Mucosa of descending colon (tissue), 3 donors: ENCODE data around the gene DNAJC8. TPM values are rescaled to one million over a fixed set of nuclear protein-coding genes. Genes with fewer than 3 reads are reported as not detected.
A peak's percentile ranks its signal among the peaks of the same experiment; 100 is the strongest.

Source experiments
- ATAC-seq: fragments of 200-7000 bp; cut with Tn5 transposase; one replicate; pipeline ENCODE4 v1.9.1; 2020; ENCODE audit warnings: mild to moderate bottlenecking, moderate library complexity
- DNase-seq, 3 donors: peaks; one replicate each; pipeline ENCODE4 v3.0.0-alpha.2; 2020
- H3K36me3 ChIP-seq: fragments of 200-600 bp; one replicate; pipeline ENCODE4 v1.8.0; 2021; ENCODE audit warnings: low read depth, mild to moderate bottlenecking
- H3K4me1 ChIP-seq: fragments of 200-600 bp; one replicate; pipeline ENCODE4 v1.8.0; 2021; ENCODE audit warnings: low read depth, mild to moderate bottlenecking
- H3K4me3 ChIP-seq: fragments of 200-600 bp; one replicate; pipeline ENCODE4 v1.8.0; 2021; ENCODE audit warnings: mild to moderate bottlenecking
- H3K9me3 ChIP-seq: fragments of 200-600 bp; one replicate; pipeline ENCODE4 v1.8.0; 2021; ENCODE audit warnings: mild to moderate bottlenecking
- intact Hi-C, 2 donors: fragments of 100-400 bp; cut with DNase I in 1 of 2; cut with micrococcal nuclease in 1 of 2; formaldehyde crosslinking; loops; one replicate each; pipeline versions ENCODE4 v1.11.0 to v1.11.1; 2022; cut with DNase I, micrococcal nuclease
- total RNA-seq, 3 donors: library from RNA; stranded (reverse); fragmentation: NEBNext Ultra II Directional in 2 of 3; extraction: Animal tissue kit (Norgen Biotek cat#: 25700) in 2 of 3; gene quantifications; one replicate each; pipeline versions ENCODE4 v1.2.1 to v1.2.4, GENCODE V29; 2021 to 2023
- TF ChIP-seq, protein P1 (sequence below): fragments of 200-600 bp; IDR thresholded peaks from one replicate; pipeline ENCODE4 v1.8.0; 2022; ENCODE audit warnings: antibody characterized with exemption, mild to moderate bottlenecking
- donor health status: DM: no; HTN: no; CAD: no; lungs with moderate emphysema.
- donor health status: DM: no; HTN: no; CAD: no.
- donor health status: DM: no; HTN: yes; CAD: no.

DNAJC8 gene
- total RNA-seq, 3 donors from 2014 or later = 41.6 to 76.7 (median 56.7) TPM

DNA sequence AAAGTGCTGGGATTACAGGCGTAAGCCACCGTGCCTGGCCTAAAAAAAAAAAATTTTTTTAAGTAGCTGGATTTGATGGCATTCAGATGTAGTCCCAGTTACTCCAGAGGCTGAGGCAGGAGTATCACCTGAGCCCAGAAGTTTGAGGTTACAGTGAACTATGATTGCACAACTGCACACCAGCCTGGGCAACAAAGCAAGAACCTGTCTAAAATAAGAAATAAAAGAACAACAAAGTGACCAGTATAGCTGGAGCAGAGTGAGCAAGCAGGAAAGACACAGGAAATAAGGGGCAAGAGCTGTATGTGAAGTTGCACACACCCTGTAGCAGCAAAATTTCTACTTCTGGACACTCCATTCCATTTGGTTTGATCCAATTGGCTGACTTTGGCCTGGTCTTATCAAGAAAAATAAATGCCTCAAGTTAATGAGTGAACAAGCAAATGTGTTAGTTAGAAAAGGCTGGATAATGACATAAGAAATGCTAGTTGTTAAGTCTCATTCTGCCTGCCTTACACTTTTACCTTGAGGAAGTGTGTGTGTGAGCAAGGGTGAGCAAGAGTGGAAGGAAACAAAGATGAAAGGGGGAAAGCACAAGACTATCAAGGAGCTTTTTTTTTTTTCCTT, 11.0 kb upstream of the DNAJC8 start:
- H3K36me3 ChIP-seq = peaks cover 3% of the 10 kb centered on the region
- peaks cover 40% of the 10 kb centered on the region for H3K4me1 ChIP-seq
- peaks cover 2% of the 10 kb centered on the region for H3K9me3 ChIP-seq
- intact Hi-C loops = no loop called here
- ATAC-seq (peak; percentile 48), DNase-seq (peak in 1 of 3 donors; percentile 35)
- no peak overlapping the region for H3K4me3 ChIP-seq
- TF ChIP-seq, protein P1, sequence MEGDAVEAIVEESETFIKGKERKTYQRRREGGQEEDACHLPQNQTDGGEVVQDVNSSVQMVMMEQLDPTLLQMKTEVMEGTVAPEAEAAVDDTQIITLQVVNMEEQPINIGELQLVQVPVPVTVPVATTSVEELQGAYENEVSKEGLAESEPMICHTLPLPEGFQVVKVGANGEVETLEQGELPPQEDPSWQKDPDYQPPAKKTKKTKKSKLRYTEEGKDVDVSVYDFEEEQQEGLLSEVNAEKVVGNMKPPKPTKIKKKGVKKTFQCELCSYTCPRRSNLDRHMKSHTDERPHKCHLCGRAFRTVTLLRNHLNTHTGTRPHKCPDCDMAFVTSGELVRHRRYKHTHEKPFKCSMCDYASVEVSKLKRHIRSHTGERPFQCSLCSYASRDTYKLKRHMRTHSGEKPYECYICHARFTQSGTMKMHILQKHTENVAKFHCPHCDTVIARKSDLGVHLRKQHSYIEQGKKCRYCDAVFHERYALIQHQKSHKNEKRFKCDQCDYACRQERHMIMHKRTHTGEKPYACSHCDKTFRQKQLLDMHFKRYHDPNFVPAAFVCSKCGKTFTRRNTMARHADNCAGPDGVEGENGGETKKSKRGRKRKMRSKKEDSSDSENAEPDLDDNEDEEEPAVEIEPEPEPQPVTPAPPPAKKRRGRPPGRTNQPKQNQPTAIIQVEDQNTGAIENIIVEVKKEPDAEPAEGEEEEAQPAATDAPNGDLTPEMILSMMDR = no peak

GRCh38 chr1:28241638-28242241, 8.9 kb upstream of the DNAJC8 start:
- peaks cover 36% of the 10 kb centered on the region for H3K4me1 ChIP-seq
- intact Hi-C loops = no loop called here
- H3K36me3 ChIP-seq = no peaks in the 10 kb centered on the region
- TF ChIP-seq, protein P1 = no peak
- H3K9me3 ChIP-seq = no peaks in the 10 kb centered on the region
- DNase-seq = no peak
- H3K4me3 ChIP-seq = no peak overlapping the region
- ATAC-seq = no peak

- intact Hi-C loops = no loop called here
Measured at GRCh38 chr1:28240024-28240423, 7.2 kb upstream of the DNAJC8 start.

GRCh38 chr1:28239004-28239403, 6.2 kb upstream of the DNAJC8 start:
- H3K36me3 ChIP-seq = no peaks in the 10 kb centered on the region
- TF ChIP-seq, protein P1 = no peak
- no peak for ATAC-seq
- no peak for DNase-seq
- no peak overlapping the region for H3K4me3 ChIP-seq
- intact Hi-C loops = no loop called here
- H3K4me1 ChIP-seq = peaks cover 38% of the 10 kb centered on the region
- H3K9me3 ChIP-seq = no peaks in the 10 kb centered on the region

More at GRCh38 chr1:28240024-28240423, 7.2 kb upstream of the DNAJC8 start:
- ATAC-seq (no peak), DNase-seq (no peak)
- H3K36me3 ChIP-seq = no peaks in the 10 kb centered on the region
- H3K4me3 ChIP-seq = no peak overlapping the region
- TF ChIP-seq, protein P1 = no peak
- H3K9me3 ChIP-seq = no peaks in the 10 kb centered on the region
- H3K4me1 ChIP-seq = peaks cover 40% of the 10 kb centered on the region

- ATAC-seq = peak; percentile 13
- Histone ChIP-seq H3K4me3 (peak overlapping the region; percentile 84), H3K9me3 (no peaks in the 10 kb centered on the region), H3K36me3 (no peaks in the 10 kb centered on the region), H3K4me1 (peaks cover 34% of the 10 kb centered on the region)
- TF ChIP-seq, protein P1 = no peak
- intact Hi-C loops = no loop called here
- no peak for DNase-seq
Measured at GRCh38 chr1:28236656-28237322, 4.0 kb upstream of the DNAJC8 start.
